ENCODE measurements around the gene CCDC148.

DNA sequence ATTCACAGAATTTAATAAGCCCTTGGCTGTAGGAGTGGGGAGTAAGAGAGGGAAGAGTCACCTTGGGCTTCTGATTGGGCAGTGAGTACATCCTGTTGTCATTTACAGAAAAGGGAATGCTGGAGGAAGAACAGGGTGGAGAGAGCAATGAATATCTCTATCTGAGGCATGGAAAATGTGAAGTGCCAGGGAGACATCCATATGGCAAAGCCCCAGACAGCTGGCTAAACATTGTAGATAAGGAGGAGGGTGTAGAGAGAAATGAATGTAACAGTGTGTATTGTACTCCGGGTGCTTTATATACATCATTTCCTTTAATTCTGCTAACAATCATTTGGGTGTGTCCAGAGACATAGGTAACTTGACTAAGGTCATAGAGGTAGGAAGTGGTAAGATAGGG, 251.3 kb downstream of the CCDC148 start:
- TF ChIP-seq CTCF (IDR thresholded peaks at IDR 0.05; ENCODE audit: insufficient read depth, low read length) (no peak), REST (IDR thresholded peaks at IDR 0.05; ENCODE audit: insufficient replicate concordance, low read depth) (no peak)

Measured in HL-60 (cell line).